Activated CD8-positive, alpha-beta memory T cell treated with anti-CD3 and anti-CD28 coated beads, Interleukin-2, amount 50 U/mL, for 4 hours (primary cell): Measurements from ENCODE around the gene ITPRIPL1.

Experiments used
- DNase-seq: peaks from one replicate; pipeline ENCODE4 v3.0.0-alpha.2; 2020

Gene ITPRIPL1

GRCh38 chr2:96324721-96325040 lies 436 bp upstream of the ITPRIPL1 start:
- DNase-seq: peak; percentile 29

- peak; percentile 47 for DNase-seq
These were observed 753 bp downstream of the ITPRIPL1 start for GRCh38 chr2:96325884-96326255.

GRCh38 chr2:96326564-96326963 lies 1.4 kb downstream of the ITPRIPL1 start:
- no peak for DNase-seq

- no peak for DNase-seq
These were observed 2.1 kb downstream of the ITPRIPL1 start for GRCh38 chr2:96326990-96327820.

- no peak for DNase-seq
These were observed 4.3 kb downstream of the ITPRIPL1 start for GRCh38 chr2:96329456-96329855.

- DNase-seq: no peak
These were observed 4.8 kb downstream of the ITPRIPL1 start for GRCh38 chr2:96329874-96330273.

GRCh38 chr2:96330407-96330806 lies 5.3 kb downstream of the ITPRIPL1 start:
- DNase-seq: no peak

GRCh38 chr2:96333708-96334107 lies 8.6 kb downstream of the ITPRIPL1 start:
- DNase-seq: no peak

GRCh38 chr2:96336104-96336775 lies 11.1 kb downstream of the ITPRIPL1 start:
- no peak for DNase-seq

- no peak for DNase-seq
These were observed 11.8 kb downstream of the ITPRIPL1 start for GRCh38 chr2:96336873-96337272.

- DNase-seq: no peak
These were observed 15.6 kb downstream of the ITPRIPL1 start for GRCh38 chr2:96340493-96341414.

GRCh38 chr2:96341641-96342040 lies 16.5 kb downstream of the ITPRIPL1 start:
- no peak for DNase-seq

- DNase-seq: peak; percentile 34
These were observed 17.0 kb downstream of the ITPRIPL1 start for GRCh38 chr2:96342085-96342484.

GRCh38 chr2:96344011-96344410 lies 18.9 kb downstream of the ITPRIPL1 start:
- DNase-seq: peak; percentile 35

- DNase-seq: no peak
These were observed 20.3 kb downstream of the ITPRIPL1 start for GRCh38 chr2:96345438-96345837.

- no peak for DNase-seq
These were observed 20.8 kb downstream of the ITPRIPL1 start for GRCh38 chr2:96345868-96346462.

GRCh38 chr2:96347395-96347794 lies 22.3 kb downstream of the ITPRIPL1 start:
- no peak for DNase-seq

- DNase-seq: no peak
These were observed 28.0 kb downstream of the ITPRIPL1 start for GRCh38 chr2:96353032-96353561.

- no peak for DNase-seq
These were observed 28.5 kb downstream of the ITPRIPL1 start for GRCh38 chr2:96353606-96354101.

GRCh38 chr2:96354492-96354891 lies 29.4 kb downstream of the ITPRIPL1 start:
- no peak for DNase-seq

- no peak for DNase-seq
These were observed 31.8 kb downstream of the ITPRIPL1 start for GRCh38 chr2:96356889-96357288.

GRCh38 chr2:96359310-96359709 lies 34.2 kb downstream of the ITPRIPL1 start:
- peak; percentile 51 for DNase-seq

GRCh38 chr2:96359866-96360265 lies 34.7 kb downstream of the ITPRIPL1 start:
- no peak for DNase-seq
